A673 (cell line): ENCODE results near the gene UBE2G1. TPM values are rescaled to one million over a fixed set of nuclear protein-coding genes. Genes with fewer than 3 reads are reported as not detected.

Experiments
- BruUV-seq: library from RNA; stranded (reverse); fragments of 400-500 nt; replicated peaks from 2 replicates; lab custom pipeline; 2021; lab: Mats Ljungman, UMichigan
- CTCF ChIA-PET: fragments of 300-600 bp; sonication (Branson Sonifier 250); formaldehyde crosslinking; loops from one replicate; lab custom pipeline; 2022; ENCODE audit warnings: antibody characterized with exemption; lab: Charles Lee
- POLR2A ChIA-PET: fragments of 300-600 bp; sonication (Branson Sonifier 250); formaldehyde crosslinking; loops from one replicate; lab custom pipeline; 2022; ENCODE audit warnings: antibody characterized with exemption; ENCODE audit not compliant: low non-redundant PET; lab: Charles Lee
- DNase-seq: peaks from one replicate; pipeline ENCODE4 v3.0.0-alpha.2; 2015; ENCODE audit warnings: low spot score
- H3K27ac ChIP-seq: fragments of 200-600 bp; sonication (generic); 2 replicates; pipeline ENCODE4 v1.5.1; 2016; ENCODE audit warnings: mixed run types, low read depth, mild to moderate bottlenecking, mixed read lengths, antibody characterized with exemption, low read length; ENCODE audit not compliant: poor library complexity, severe bottlenecking
- H3K27me3 ChIP-seq: fragments of 200-600 bp; sonication (generic); replicated peaks from 2 replicates; pipeline ENCODE4 v1.6.1; 2017; ENCODE audit warnings: mixed run types, low read depth, mild to moderate bottlenecking, mixed read lengths, antibody characterized with exemption, low read length; ENCODE audit not compliant: insufficient read depth, poor library complexity
- H3K36me3 ChIP-seq: fragments of 200-600 bp; sonication (generic); 2 replicates; pipeline ENCODE4 v1.6.1; 2016; ENCODE audit warnings: mixed run types, mild to moderate bottlenecking, mixed read lengths, antibody characterized with exemption, low read length; ENCODE audit not compliant: insufficient read depth, poor library complexity, severe bottlenecking
- H3K4me1 ChIP-seq: fragments of 200-600 bp; sonication (generic); 2 replicates; pipeline ENCODE4 v1.6.1; 2017; ENCODE audit warnings: mixed run types, mild to moderate bottlenecking, mixed read lengths, antibody characterized with exemption, low read length; ENCODE audit not compliant: insufficient read depth, poor library complexity, severe bottlenecking
- H3K4me3 ChIP-seq: fragments of 200-600 bp; sonication (generic); 2 replicates; pipeline ENCODE4 v1.5.1; 2016; ENCODE audit warnings: low read depth, mixed run types, mild to moderate bottlenecking, mixed read lengths, low read length; ENCODE audit not compliant: poor library complexity, severe bottlenecking
- H3K9me3 ChIP-seq: fragments of 200-600 bp; sonication (generic); 2 replicates; pipeline ENCODE4 v1.6.1; 2016; ENCODE audit warnings: mixed run types, low read depth, mild to moderate bottlenecking, mixed read lengths, antibody characterized with exemption, low read length; ENCODE audit not compliant: poor library complexity, severe bottlenecking
- EZH2 ChIP-seq: fragments of 200-600 bp; sonication (generic); IDR thresholded peaks from 2 replicates; pipeline ENCODE4 v1.6.1; 2017; ENCODE audit warnings: borderline replicate concordance, low read depth, mild to moderate bottlenecking, mixed read lengths, antibody characterized with exemption, low read length; ENCODE audit not compliant: poor library complexity, severe bottlenecking
- intact Hi-C: fragments of 100-400 bp; cut with micrococcal nuclease; formaldehyde crosslinking; loops from one replicate; pipeline ENCODE4 v1.10.0; 2022; ENCODE audit not compliant: unreplicated experiment
- total RNA-seq: library from RNA; stranded (reverse); gene quantifications from 2 replicates; pipeline ENCODE4 v1.2.3, GENCODE V29; 2021
- TF ChIP-seq, protein P1 (sequence below): fragments of 300-800, 200-600 bp; sonication (generic); conservative IDR thresholded peaks from 2 replicates; pipeline ENCODE4 v1.5.1; 2017; ENCODE audit warnings: low read depth, mild to moderate bottlenecking, antibody characterized with exemption, low read length, moderate library complexity, mixed read lengths

The UBE2G1 gene
- total RNA-seq, 1 experiment from 2014 or later = 107 TPM

DNA sequence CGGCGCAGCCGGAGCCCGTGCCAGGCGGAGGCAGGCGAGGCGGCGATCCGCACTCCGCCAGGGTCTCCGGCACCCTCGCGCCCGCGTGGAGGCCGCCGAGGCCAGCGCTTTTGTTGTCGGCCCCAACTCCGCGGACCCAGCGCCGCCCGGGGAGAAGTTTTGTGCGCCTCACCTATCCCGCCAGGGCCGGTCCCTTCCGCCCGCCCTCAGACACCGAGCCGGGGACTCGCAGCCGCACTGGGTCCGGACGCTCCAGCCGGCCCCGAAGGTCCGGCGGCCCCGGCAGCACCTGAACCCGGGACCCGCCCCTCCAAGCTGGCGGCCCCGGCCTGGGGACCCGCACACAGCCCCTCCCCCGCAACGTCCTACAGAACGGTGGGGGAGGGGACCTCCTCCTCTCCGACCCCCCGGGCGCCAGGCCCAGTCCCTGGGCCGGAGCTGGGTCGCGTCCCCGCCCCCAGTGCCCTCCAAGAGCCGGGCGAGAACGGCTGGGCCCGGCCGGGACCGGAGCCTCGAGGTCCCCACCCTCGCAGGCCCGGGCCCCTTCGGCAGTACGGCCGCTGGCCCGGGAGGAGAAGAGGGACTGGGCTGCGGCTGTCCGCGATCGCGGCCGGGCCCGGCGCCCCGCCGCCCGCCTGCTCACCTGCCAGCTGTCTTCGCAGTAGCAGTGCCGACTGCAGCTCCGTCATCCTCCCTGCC is 698 bp downstream of the UBE2G1 start:
- DNase-seq = peak; percentile 49
- Histone ChIP-seq H3K27me3 (no peaks in the 10 kb centered on the region), H3K27ac (peak overlapping the region; percentile 98), H3K4me3 (peak overlapping the region; percentile 100), H3K36me3 (peaks cover 4% of the 10 kb centered on the region), H3K4me1 (peaks cover 6% of the 10 kb centered on the region), H3K9me3 (no peaks in the 10 kb centered on the region)
- intact Hi-C loops = no loop called here
- no TSS peak for BruUV-seq
- ChIA-PET POLR2A (no interaction called here), CTCF (interaction anchor here (0.6 kb wide), 1 partner anchor 37 kb away, joined by 5 read pairs; no protein-coding TSS in a partner anchor)
- TF ChIP-seq EZH2 = no peak

DNA sequence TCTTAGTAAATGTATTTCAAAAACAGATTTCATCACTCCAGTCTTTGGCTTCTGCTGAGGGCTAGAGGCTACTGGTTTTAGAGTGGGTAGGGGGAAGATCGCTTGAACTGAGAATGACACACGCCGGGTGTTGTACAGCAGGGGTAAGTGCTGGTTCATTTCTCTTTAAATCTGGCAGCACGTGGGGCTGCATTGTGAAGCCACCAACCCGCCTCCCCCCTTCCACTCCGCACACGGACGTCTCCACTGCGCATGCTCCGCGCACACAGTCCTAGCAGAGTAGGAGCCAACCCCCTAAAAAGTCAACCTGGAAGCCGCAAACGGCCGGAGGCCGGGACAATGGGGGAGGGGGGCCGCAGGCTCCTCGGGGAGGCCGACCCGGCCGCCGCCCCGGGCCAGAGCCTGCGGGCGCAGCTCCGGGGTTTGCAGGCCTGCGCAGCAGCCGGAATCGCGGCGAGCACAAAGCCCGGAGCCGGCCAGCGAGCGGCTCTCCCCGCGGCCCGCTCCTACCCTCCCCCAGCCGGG is 1.3 kb downstream of the UBE2G1 start:
- peaks cover 4% of the 10 kb centered on the region for H3K36me3 ChIP-seq
- ChIA-PET POLR2A (no interaction called here), CTCF (no interaction called here)
- intact Hi-C loops = no loop called here
- peak overlapping the region; percentile 100 for H3K4me3 ChIP-seq
- DNase-seq = peak; percentile 96
- TF ChIP-seq, protein P1, sequence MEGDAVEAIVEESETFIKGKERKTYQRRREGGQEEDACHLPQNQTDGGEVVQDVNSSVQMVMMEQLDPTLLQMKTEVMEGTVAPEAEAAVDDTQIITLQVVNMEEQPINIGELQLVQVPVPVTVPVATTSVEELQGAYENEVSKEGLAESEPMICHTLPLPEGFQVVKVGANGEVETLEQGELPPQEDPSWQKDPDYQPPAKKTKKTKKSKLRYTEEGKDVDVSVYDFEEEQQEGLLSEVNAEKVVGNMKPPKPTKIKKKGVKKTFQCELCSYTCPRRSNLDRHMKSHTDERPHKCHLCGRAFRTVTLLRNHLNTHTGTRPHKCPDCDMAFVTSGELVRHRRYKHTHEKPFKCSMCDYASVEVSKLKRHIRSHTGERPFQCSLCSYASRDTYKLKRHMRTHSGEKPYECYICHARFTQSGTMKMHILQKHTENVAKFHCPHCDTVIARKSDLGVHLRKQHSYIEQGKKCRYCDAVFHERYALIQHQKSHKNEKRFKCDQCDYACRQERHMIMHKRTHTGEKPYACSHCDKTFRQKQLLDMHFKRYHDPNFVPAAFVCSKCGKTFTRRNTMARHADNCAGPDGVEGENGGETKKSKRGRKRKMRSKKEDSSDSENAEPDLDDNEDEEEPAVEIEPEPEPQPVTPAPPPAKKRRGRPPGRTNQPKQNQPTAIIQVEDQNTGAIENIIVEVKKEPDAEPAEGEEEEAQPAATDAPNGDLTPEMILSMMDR = no peak
- no peak for TF ChIP-seq EZH2
- H3K27me3 ChIP-seq = no peaks in the 10 kb centered on the region
- no peaks in the 10 kb centered on the region for H3K9me3 ChIP-seq
- peaks cover 6% of the 10 kb centered on the region for H3K4me1 ChIP-seq
- BruUV-seq = no TSS peak
- peak overlapping the region; percentile 98 for H3K27ac ChIP-seq

DNA sequence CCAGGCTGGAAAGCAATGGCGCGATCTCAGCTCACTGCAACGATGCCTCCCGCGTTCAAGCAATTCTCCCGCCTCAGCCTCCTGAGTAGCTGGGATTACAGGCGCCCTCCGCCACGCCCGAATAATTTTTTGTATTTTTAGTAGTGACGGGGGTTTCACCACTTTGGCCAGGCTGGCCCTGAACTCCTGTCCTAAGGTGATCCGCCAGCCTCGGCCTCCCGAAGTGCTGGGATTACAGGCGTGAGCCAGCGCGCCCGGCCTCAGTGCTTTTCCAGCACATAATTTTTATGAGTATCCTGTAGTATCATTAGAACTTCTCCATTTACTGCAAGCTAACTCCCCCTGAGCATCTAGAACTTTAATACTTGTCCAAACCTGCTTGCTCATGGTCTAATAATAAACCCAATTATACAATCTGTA is 1.8 kb downstream of the UBE2G1 start:
- TF ChIP-seq EZH2 = no peak
- TF ChIP-seq, protein P1 = no peak
- ChIA-PET POLR2A (no interaction called here), CTCF (no interaction called here)
- DNase-seq = no peak
- Histone ChIP-seq H3K27ac (peak overlapping the region; percentile 98), H3K9me3 (no peaks in the 10 kb centered on the region), H3K4me1 (peaks cover 6% of the 10 kb centered on the region), H3K27me3 (no peaks in the 10 kb centered on the region), H3K36me3 (peaks cover 4% of the 10 kb centered on the region), H3K4me3 (peak overlapping the region; percentile 100)
- BruUV-seq = no TSS peak
- intact Hi-C loops = no loop called here
